ENCODE data around the gene BBS10. TPM values are rescaled to one million over a fixed set of nuclear protein-coding genes. Genes with fewer than 3 reads are reported as not detected.
"Not testable (repeated sequence)": the region's sequence is repeated elsewhere in the genome, so short reads cannot be mapped to it uniquely, and the experiment has no call there.

BBS10 gene
- total and polyA plus RNA-seq, 3 experiments from 2014 or later: 1.6 to 6.1 (median 5.9) TPM

DNA sequence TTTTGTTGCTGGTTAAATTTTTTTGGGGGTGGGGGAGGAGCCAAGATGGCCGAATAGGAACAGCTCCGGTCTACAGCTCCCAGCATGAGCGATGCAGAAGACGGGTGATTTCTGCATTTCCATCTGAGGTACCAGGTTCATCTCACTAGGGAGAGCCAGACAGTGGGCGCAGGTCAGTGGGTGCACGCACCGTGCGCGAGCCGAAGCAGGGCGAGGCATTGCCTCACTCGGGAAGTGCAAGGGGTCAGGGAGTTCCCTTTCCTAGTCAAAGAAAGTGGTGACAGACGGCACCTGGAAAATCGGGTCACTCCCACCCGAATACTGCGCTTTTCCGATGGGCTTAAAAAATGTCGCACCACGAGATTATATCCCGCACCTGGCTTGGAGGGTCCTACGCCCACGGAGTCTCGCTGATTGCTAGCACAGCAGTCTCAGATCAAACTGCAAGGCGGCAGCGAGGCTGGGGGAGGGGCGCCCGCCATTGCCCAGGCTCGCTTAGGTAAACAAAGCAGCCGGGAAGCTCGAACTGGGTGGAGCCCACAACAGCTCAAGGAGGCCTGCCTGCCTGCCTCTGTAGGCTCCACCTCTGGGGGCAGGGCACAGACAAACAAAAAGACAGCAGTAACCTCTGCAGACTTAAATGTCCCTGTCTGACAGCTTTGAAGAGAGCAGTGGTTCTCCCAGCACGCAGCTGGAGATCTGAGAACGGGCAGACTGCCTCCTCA, 28.5 kb downstream of the BBS10 start:
- H3K4me3 ChIP-seq (ENCODE audit: low read length); POLR2A ChIA-PET; H3K27ac ChIP-seq (ENCODE audit: low read depth, low read length); H3K4me3 Mint-ChIP-seq; H3K36me3 Mint-ChIP-seq; H3K4me1 ChIP-seq (ENCODE audit: insufficient read depth, low read length); DNase-seq; CTCF ChIA-PET; H3K27ac Mint-ChIP-seq; H3K27me3 ChIP-seq (ENCODE audit: insufficient read depth, low read length, poor library complexity, severe bottlenecking); H3K9me3 Mint-ChIP-seq; H3K36me3 ChIP-seq (ENCODE audit: insufficient read depth, low read length); H3K4me1 Mint-ChIP-seq; H3K9me3 ChIP-seq (ENCODE audit: low read length): not testable (repeated sequence)
- peaks cover 7 to 13% of the 10 kb centered on the region in 2 donors for H3K27me3 Mint-ChIP-seq

DNA sequence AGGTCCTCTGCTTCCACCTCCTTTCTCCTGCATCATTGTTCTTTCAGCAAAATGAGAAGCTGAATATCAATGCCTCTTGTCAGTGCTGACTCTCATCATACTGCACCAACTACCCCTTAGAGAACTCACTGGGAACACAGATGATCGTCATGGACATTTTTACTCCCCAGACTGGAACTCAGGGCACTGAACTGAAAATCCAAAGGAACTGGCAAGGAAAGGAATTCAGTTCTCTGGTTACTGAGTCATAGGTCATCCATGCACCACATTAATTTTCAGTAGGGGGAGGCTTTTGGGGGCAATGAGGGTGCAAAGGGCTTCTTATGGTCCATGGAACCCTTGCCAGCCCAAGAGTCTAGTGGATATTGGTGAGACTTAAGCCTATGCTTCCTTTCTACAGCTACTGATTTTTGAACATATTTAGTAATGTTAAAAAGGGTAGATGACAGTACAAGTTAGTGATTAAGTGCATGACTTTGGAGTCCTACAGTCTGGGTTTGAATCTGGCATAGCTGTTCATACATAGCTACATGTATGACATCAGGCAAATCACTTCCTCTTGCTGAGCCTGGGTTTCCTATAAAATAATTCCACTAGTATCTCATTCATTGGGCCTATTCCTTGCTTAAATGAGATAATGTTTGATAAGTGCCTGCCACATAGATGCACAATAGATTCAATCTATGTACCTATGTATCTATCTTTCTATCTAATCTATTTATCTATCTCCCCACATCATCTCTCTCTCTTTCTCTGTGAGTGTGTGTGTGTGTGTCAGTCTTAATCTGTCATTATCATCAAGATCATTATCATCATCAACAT, 29.2 kb downstream of the BBS10 start:
- Histone ChIP-seq H3K9me3 (ENCODE audit: low read length) (no peaks in the 10 kb centered on the region), H3K4me3 (ENCODE audit: low read length) (no peak overlapping the region), H3K36me3 (ENCODE audit: insufficient read depth, low read length) (no peaks in the 10 kb centered on the region), H3K27ac (ENCODE audit: low read depth, low read length) (no peak overlapping the region), H3K27me3 (ENCODE audit: insufficient read depth, low read length, poor library complexity, severe bottlenecking) (no peaks in the 10 kb centered on the region), H3K4me1 (ENCODE audit: insufficient read depth, low read length) (no peaks in the 10 kb centered on the region)
- ChIA-PET POLR2A (no interaction called here), CTCF (no interaction called here)
- H3K27ac Mint-ChIP-seq: no peak overlapping the region
- H3K27me3 Mint-ChIP-seq: peaks cover 9 to 13% of the 10 kb centered on the region in 2 donors
- peaks cover 0 to 1% (median 0%) of the 10 kb centered on the region in 3 donors for H3K36me3 Mint-ChIP-seq
- H3K4me1 Mint-ChIP-seq: no peaks in the 10 kb centered on the region
- no peak overlapping the region for H3K4me3 Mint-ChIP-seq
- no peak for DNase-seq
- H3K9me3 Mint-ChIP-seq: peaks cover 0 to 5% (median 0%) of the 10 kb centered on the region in 5 donors

DNA sequence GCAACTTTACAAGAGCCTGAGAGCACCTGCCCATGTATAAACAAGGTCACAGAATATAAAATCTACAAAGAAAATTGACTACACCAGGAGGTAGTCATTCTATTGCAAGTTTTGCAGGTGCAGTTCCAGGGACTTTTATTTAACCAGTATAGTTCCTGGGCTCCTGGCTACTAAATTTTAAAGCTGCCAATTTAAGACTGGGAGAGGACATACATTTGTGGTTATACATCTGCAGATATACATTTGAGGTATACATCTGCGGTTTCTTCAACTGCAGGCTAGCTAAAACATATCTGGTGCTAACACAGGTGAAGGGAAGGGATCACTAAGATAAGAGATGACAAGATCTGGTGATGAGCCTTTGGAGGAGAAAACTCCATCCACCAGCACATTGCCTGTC, 30.2 kb downstream of the BBS10 start:
- H3K9me3 ChIP-seq (ENCODE audit: low read length): no peaks in the 10 kb centered on the region
- DNase-seq: no peak
- H3K36me3 ChIP-seq (ENCODE audit: insufficient read depth, low read length): no peaks in the 10 kb centered on the region
- H3K27me3 Mint-ChIP-seq: peaks cover 11 to 19% of the 10 kb centered on the region in 2 donors
- H3K9me3 Mint-ChIP-seq: peaks cover 0 to 5% (median 0%) of the 10 kb centered on the region in 5 donors
- H3K27ac Mint-ChIP-seq: no peak overlapping the region
- no peak overlapping the region for H3K4me3 ChIP-seq (ENCODE audit: low read length)
- H3K4me1 Mint-ChIP-seq: no peaks in the 10 kb centered on the region
- no peaks in the 10 kb centered on the region for H3K4me1 ChIP-seq (ENCODE audit: insufficient read depth, low read length)
- H3K4me3 Mint-ChIP-seq: no peak overlapping the region
- H3K27ac ChIP-seq (ENCODE audit: low read depth, low read length): no peak overlapping the region
- no peaks in the 10 kb centered on the region for H3K27me3 ChIP-seq (ENCODE audit: insufficient read depth, low read length, poor library complexity, severe bottlenecking)
- ChIA-PET CTCF (no interaction called here), POLR2A (no interaction called here)
- H3K36me3 Mint-ChIP-seq: peaks cover 0 to 1% (median 0%) of the 10 kb centered on the region in 3 donors

DNA sequence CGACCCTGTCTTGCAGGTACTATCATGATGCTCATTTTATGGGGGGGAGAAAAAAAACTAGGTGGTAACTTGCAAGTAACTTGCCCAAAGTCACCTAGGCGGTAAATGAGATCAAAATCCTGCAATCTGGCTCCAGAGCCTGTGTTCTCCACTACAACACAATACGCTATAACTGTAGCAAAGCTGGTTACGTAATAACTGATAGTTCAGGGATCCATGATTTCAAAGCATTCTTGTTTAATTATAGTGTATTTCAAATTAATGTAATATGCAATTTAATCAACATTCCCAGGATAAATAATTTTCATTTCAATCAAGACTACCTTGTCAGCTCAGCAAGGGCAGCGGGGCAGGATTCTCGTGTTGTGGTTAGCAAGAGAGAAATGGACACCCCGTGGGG, 31.7 kb downstream of the BBS10 start:
- Mint-ChIP-seq H3K36me3 (peaks cover 0 to 1% (median 0%) of the 10 kb centered on the region in 3 donors), H3K27me3 (peaks cover 12 to 26% of the 10 kb centered on the region in 2 donors), H3K9me3 (peaks cover 0 to 5% (median 0%) of the 10 kb centered on the region in 5 donors), H3K4me3 (no peak overlapping the region), H3K27ac (no peak overlapping the region), H3K4me1 (no peaks in the 10 kb centered on the region)
- H3K27me3 ChIP-seq (ENCODE audit: insufficient read depth, low read length, poor library complexity, severe bottlenecking): no peaks in the 10 kb centered on the region
- H3K4me3 ChIP-seq (ENCODE audit: low read length): no peak overlapping the region
- no peak for DNase-seq
- no peaks in the 10 kb centered on the region for H3K36me3 ChIP-seq (ENCODE audit: insufficient read depth, low read length)
- ChIA-PET CTCF (no interaction called here), POLR2A (no interaction called here)
- no peak overlapping the region for H3K27ac ChIP-seq (ENCODE audit: low read depth, low read length)
- no peaks in the 10 kb centered on the region for H3K4me1 ChIP-seq (ENCODE audit: insufficient read depth, low read length)
- H3K9me3 ChIP-seq (ENCODE audit: low read length): no peaks in the 10 kb centered on the region

DNA sequence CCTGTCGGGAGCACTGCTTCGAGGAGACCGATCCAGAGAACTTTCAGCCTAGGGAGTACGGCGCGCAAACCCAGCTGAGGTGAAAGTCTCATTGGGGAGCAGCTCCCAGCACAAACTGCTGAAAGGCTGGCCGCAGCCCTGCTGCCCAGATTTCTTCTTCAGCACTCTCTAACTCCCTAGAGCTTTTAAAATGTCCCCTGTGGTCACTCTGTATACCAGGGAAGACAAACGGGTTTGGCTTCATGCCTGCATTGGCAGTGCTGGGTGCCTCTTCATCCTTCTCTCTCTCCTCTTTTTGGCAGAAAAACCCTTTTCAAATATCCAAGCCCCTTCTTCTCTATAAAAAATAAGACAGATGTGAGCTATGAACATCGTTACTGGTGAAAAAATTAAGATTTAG, 34.9 kb downstream of the BBS10 start:
- H3K36me3 Mint-ChIP-seq: peaks cover 0 to 1% (median 0%) of the 10 kb centered on the region in 3 donors
- ChIA-PET POLR2A (no interaction called here), CTCF (no interaction called here)
- Histone ChIP-seq H3K9me3 (ENCODE audit: low read length) (no peaks in the 10 kb centered on the region), H3K36me3 (ENCODE audit: insufficient read depth, low read length) (no peaks in the 10 kb centered on the region), H3K4me3 (ENCODE audit: low read length) (no peak overlapping the region), H3K27ac (ENCODE audit: low read depth, low read length) (no peak overlapping the region), H3K27me3 (ENCODE audit: insufficient read depth, low read length, poor library complexity, severe bottlenecking) (no peaks in the 10 kb centered on the region), H3K4me1 (ENCODE audit: insufficient read depth, low read length) (no peaks in the 10 kb centered on the region)
- no peak overlapping the region for H3K4me3 Mint-ChIP-seq
- peaks cover 10 to 32% of the 10 kb centered on the region in 2 donors for H3K27me3 Mint-ChIP-seq
- DNase-seq: no peak
- no peaks in the 10 kb centered on the region for H3K4me1 Mint-ChIP-seq
- peaks cover 0 to 2% (median 0%) of the 10 kb centered on the region in 5 donors for H3K9me3 Mint-ChIP-seq
- H3K27ac Mint-ChIP-seq: no peak overlapping the region

DNA sequence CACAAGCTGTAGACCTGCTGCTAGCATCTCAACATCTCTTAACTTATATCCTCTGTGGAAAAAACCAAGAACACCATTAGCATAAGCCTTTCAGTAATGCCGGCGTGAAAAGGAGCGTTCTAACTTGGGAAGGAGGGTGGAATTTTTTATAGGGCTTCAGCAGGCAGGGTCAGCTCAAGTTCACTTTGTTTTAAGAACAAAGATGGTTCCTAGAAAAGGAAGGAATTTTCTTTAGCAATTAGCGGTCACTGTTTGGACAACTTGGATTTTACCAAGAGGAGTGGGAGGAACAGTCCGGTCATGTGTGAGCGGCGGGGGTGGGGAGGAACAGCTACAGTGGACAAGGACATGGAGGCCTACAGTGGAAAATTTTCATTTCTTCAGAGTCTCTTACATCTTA, 35.9 kb downstream of the BBS10 start:
- Mint-ChIP-seq H3K36me3 (peaks cover 0 to 1% (median 0%) of the 10 kb centered on the region in 3 donors), H3K27ac (no peak overlapping the region), H3K4me3 (no peak overlapping the region), H3K9me3 (peaks cover 0 to 2% (median 0%) of the 10 kb centered on the region in 5 donors), H3K27me3 (peaks cover 10 to 32% of the 10 kb centered on the region in 2 donors), H3K4me1 (no peaks in the 10 kb centered on the region)
- POLR2A ChIA-PET: no interaction called here
- no peak for DNase-seq
- CTCF ChIA-PET: no interaction called here
- no peaks in the 10 kb centered on the region for H3K27me3 ChIP-seq (ENCODE audit: insufficient read depth, low read length, poor library complexity, severe bottlenecking)
- H3K4me3 ChIP-seq (ENCODE audit: low read length): no peak overlapping the region
- no peaks in the 10 kb centered on the region for H3K36me3 ChIP-seq (ENCODE audit: insufficient read depth, low read length)
- no peaks in the 10 kb centered on the region for H3K9me3 ChIP-seq (ENCODE audit: low read length)
- no peaks in the 10 kb centered on the region for H3K4me1 ChIP-seq (ENCODE audit: insufficient read depth, low read length)
- H3K27ac ChIP-seq (ENCODE audit: low read depth, low read length): no peak overlapping the region

DNA sequence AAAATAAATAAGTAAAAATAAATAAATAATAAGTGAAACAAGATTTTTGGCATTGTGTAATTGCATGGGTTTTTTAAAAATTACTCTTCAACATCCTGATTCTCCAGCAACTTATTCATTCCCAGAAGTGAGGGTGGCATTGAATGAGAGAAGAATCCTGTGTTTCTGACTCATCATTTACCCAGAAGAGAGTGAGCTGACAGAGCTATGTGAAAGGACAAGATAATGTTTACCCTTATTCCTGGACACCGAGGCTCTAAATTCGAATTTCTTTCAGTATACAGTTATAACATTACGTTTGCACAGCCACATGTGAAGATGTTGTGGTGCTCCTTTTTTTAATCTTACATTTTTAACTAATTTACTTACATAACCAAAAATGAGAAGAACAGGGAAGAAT, 36.4 kb downstream of the BBS10 start:
- H3K27ac Mint-ChIP-seq: no peak overlapping the region
- Histone ChIP-seq H3K4me3 (ENCODE audit: low read length) (no peak overlapping the region), H3K9me3 (ENCODE audit: low read length) (no peaks in the 10 kb centered on the region), H3K27me3 (ENCODE audit: insufficient read depth, low read length, poor library complexity, severe bottlenecking) (no peaks in the 10 kb centered on the region), H3K4me1 (ENCODE audit: insufficient read depth, low read length) (no peaks in the 10 kb centered on the region), H3K27ac (ENCODE audit: low read depth, low read length) (no peak overlapping the region), H3K36me3 (ENCODE audit: insufficient read depth, low read length) (no peaks in the 10 kb centered on the region)
- H3K36me3 Mint-ChIP-seq: peaks cover 0 to 1% (median 0%) of the 10 kb centered on the region in 3 donors
- H3K4me1 Mint-ChIP-seq: no peaks in the 10 kb centered on the region
- H3K4me3 Mint-ChIP-seq: no peak overlapping the region
- ChIA-PET POLR2A (no interaction called here), CTCF (no interaction called here)
- DNase-seq: no peak
- H3K27me3 Mint-ChIP-seq: peaks cover 10 to 32% of the 10 kb centered on the region in 2 donors
- H3K9me3 Mint-ChIP-seq: peaks cover 0 to 2% (median 0%) of the 10 kb centered on the region in 5 donors

DNA sequence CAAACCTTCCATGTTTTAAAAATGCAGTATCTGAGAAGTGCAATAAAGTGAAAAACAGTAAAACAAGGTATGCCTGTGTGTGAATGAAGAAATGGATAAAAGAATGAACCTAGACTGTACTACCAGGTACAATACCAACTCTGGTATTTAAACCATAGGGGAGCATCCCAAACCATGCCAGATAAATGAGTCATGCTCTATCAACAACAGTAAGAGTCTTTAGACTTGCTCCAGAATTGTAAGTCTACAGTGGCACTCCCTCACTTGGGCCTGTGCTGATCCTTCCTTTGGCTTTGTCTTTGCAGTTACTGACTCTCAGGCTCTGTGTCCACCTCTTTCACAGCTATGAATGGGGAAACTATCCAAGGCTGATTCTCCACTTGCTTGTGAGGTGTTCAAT, 38.1 kb downstream of the BBS10 start:
- no peaks in the 10 kb centered on the region for H3K27me3 ChIP-seq (ENCODE audit: insufficient read depth, low read length, poor library complexity, severe bottlenecking)
- no peaks in the 10 kb centered on the region for H3K4me1 Mint-ChIP-seq
- no peaks in the 10 kb centered on the region for H3K36me3 Mint-ChIP-seq
- peaks cover 0 to 2% (median 0%) of the 10 kb centered on the region in 5 donors for H3K9me3 Mint-ChIP-seq
- H3K4me1 ChIP-seq (ENCODE audit: insufficient read depth, low read length): no peaks in the 10 kb centered on the region
- POLR2A ChIA-PET: no interaction called here
- CTCF ChIA-PET: no interaction called here
- no peaks in the 10 kb centered on the region for H3K9me3 ChIP-seq (ENCODE audit: low read length)
- H3K27me3 Mint-ChIP-seq: peaks cover 10 to 40% of the 10 kb centered on the region in 2 donors
- DNase-seq: no peak
- H3K27ac ChIP-seq (ENCODE audit: low read depth, low read length): no peak overlapping the region
- H3K4me3 Mint-ChIP-seq: no peak overlapping the region
- H3K27ac Mint-ChIP-seq: no peak overlapping the region
- H3K4me3 ChIP-seq (ENCODE audit: low read length): no peak overlapping the region
- H3K36me3 ChIP-seq (ENCODE audit: insufficient read depth, low read length): no peaks in the 10 kb centered on the region
